ENCODE results near the gene NTRK3.

DNA sequence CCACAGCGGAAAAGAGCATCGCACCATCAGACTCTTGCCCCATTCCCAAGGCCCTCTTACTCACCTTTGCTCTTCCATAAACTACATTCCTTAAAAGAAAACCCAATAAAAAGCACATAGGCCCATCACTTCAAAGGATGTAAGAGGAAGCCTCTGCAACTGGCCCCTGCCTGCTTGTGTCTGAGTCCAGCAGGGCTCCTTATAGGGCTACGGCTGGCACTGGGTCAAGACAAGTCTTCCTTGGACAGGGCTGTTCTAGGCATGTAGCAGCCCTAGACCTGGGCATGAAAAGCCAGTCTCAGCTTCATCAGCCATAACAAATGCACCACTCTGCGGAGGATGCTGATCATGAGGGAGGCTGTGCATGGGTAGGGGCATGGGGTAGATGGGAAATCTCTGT, 218.3 kb downstream of the NTRK3 start:
- TF ChIP-seq CTCF (IDR thresholded peaks at IDR 0.05 in 8 of 11, conservative IDR thresholded peaks at IDR 0.05 in 3 of 11) (no peak), POLR2A (IDR thresholded peaks at IDR 0.05) (no peak), POLR2AphosphoS5 (IDR thresholded peaks at IDR 0.05) (no peak)
